Measurements from ENCODE around the gene THTPA. TPM values are rescaled to one million over a fixed set of nuclear protein-coding genes. Genes with fewer than 3 reads are reported as not detected.
"Not testable (repeated sequence)": the region's sequence is repeated elsewhere in the genome, so short reads cannot be mapped to it uniquely, and the experiment has no call there.

THTPA gene
- total RNA-seq, 1 donor from 2014 or later: 13.7 TPM

- intact Hi-C loops (cut with micrococcal nuclease); DNase-seq (ENCODE audit: low spot score); H3K4me3 Mint-ChIP-seq (ENCODE audit: low read depth); H3K27me3 Mint-ChIP-seq (ENCODE audit: low read depth): not testable (repeated sequence)
- H3K4me1 Mint-ChIP-seq (ENCODE audit: low read depth): peaks cover 39% of the 10 kb centered on the region
- peaks cover 13% of the 10 kb centered on the region for H3K36me3 Mint-ChIP-seq (ENCODE audit: low read depth)
- H3K27ac Mint-ChIP-seq: peak overlapping the region; percentile 87
- peaks cover 16% of the 10 kb centered on the region for H3K9me3 Mint-ChIP-seq
Observed at GRCh38 chr14:23609411-23610089, 53.5 kb downstream of the THTPA start.

Other genes with a start within 250 kb of the THTPA start
- gene BCL2L2, start 249.4 kb upstream of the THTPA start, total RNA-seq: 9.3 and 10.1 TPM in 2 replicates
- 241 and 259 TPM in 2 replicates for gene PABPN1, start 234.8 kb upstream of the THTPA start, total RNA-seq
- gene SLC22A17, start 203.4 kb upstream of the THTPA start, total RNA-seq: 2.9 and 3.2 TPM in 2 replicates
- gene EFS, start 191.1 kb upstream of the THTPA start, total RNA-seq: not detected in 2 replicates
- gene IL25, start 183.5 kb upstream of the THTPA start, total RNA-seq: not detected in 2 replicates
- gene CMTM5, start 179.2 kb upstream of the THTPA start, total RNA-seq: not detected in 2 replicates
- gene MYH6, start 148.0 kb upstream of the THTPA start, total RNA-seq: 0.11 and 0.14 TPM in 2 replicates
- gene MYH7, start 120.6 kb upstream of the THTPA start, total RNA-seq: 0.02 TPM in 1 of 2 replicates, not detected in the other
- gene NGDN, start 86.6 kb upstream of the THTPA start, total RNA-seq: 65.6 and 65.7 TPM in 2 replicates
- gene ZFHX2, start 4.5 kb upstream of the THTPA start, total RNA-seq: 2.0 and 2.5 TPM in 2 replicates
- 164 and 170 TPM in 2 replicates for gene AP1G2, start 11.5 kb downstream of the THTPA start, total RNA-seq
- gene JPH4, start 22.5 kb downstream of the THTPA start, total RNA-seq: 0.09 TPM in 2 replicates
- 2.2 and 2.3 TPM in 2 replicates for gene DHRS2, start 80.1 kb downstream of the THTPA start, total RNA-seq

All from activated T-helper 2 cell treated with anti-CD3 and anti-CD28 coated beads, Interferon-gamma antibody, Interleukin-2, Interleukin-4, amounts not matched to agents 10 μg/mL and 5 μg/mL and 100 μg/mL, durations not matched to agents 14 hours and 24 hours and 36 hours (primary cell).